Panc1 (cell line): ENCODE data around the gene DAB1.

ENCODE experiments used
- CTCF ChIP-seq: fragments of 450-650 bp; IDR thresholded peaks from 2 replicates; pipeline ENCODE4 v1.5.1; 2017; ENCODE audit warnings: mild to moderate bottlenecking
- SIN3A ChIP-seq: IDR thresholded peaks from 2 replicates; pipeline ENCODE4 v1.6.1; 2012; ENCODE audit warnings: low read depth, mild to moderate bottlenecking, low read length, moderate library complexity, borderline replicate concordance; ENCODE audit not compliant: insufficient read depth

GRCh38 chr1:57337623-57338022 lies 86.2 kb downstream of the DAB1 start:
- TF ChIP-seq CTCF: no peak
- no peak for TF ChIP-seq SIN3A
